Activated B cell treated with CpG ODN at 0.5 μM for 24 hours (primary cell): ENCODE results near the gene DPP10. TPM values are rescaled to one million over a fixed set of nuclear protein-coding genes. Genes with fewer than 3 reads are reported as not detected.

Experiments used
- ATAC-seq: fragments of 200-7000 bp; cut with Tn5 transposase; one replicate; pipeline ENCODE4 v1.10.0; 2021; ENCODE audit warnings: low read depth, mild to moderate bottlenecking, moderate library complexity
- CTCF ChIA-PET: fragments of 350-600 bp; sonication (Branson Sonifier 250); formaldehyde crosslinking; loops from one replicate; lab custom pipeline; 2021; ENCODE audit warnings: antibody characterized with exemption; lab: Charles Lee
- POLR2A ChIA-PET: fragments of 350-600 bp; sonication (Branson Sonifier 250); formaldehyde crosslinking; loops from one replicate; lab custom pipeline; 2021; ENCODE audit warnings: antibody characterized with exemption; lab: Charles Lee
- DNase-seq: peaks from one replicate; pipeline ENCODE4 v3.0.0; 2022
- H3K27ac Mint-ChIP-seq: one replicate; pipeline ENCODE4 v1.8.0; 2020; ENCODE audit warnings: mixed read lengths
- H3K27me3 Mint-ChIP-seq: one replicate; pipeline ENCODE4 v1.8.0; 2021; ENCODE audit warnings: mixed read lengths
- H3K36me3 Mint-ChIP-seq: one replicate; pipeline ENCODE4 v1.8.0; 2021; ENCODE audit warnings: low read depth, mixed read lengths
- H3K4me1 Mint-ChIP-seq: one replicate; pipeline ENCODE4 v1.8.0; 2021; ENCODE audit warnings: mixed read lengths
- H3K4me3 Mint-ChIP-seq: one replicate; pipeline ENCODE4 v1.8.0; 2020; ENCODE audit warnings: mild to moderate bottlenecking, mixed read lengths
- H3K9me3 Mint-ChIP-seq: one replicate; pipeline ENCODE4 v1.8.0; 2020; ENCODE audit warnings: mixed read lengths
- CTCF ChIP-seq: fragments of 200-600 bp; IDR thresholded peaks from one replicate; pipeline ENCODE4 v1.8.0; 2022; ENCODE audit warnings: antibody characterized with exemption, mild to moderate bottlenecking
- intact Hi-C: fragments of 100-400 bp; cut with micrococcal nuclease; formaldehyde crosslinking; loops from one replicate; pipeline ENCODE4 v1.15.1; 2024
- total RNA-seq: library from RNA; stranded (reverse); gene quantifications from 2 replicates; pipeline ENCODE4 v1.2.3, GENCODE V29; 2022

The DPP10 gene
- total RNA-seq, 1 donor from 2014 or later, result not detected

- no peak for DNase-seq
- POLR2A ChIA-PET, result no interaction called here
- intact Hi-C loops, result loop anchor here (10.0 kb wide), 1 partner anchor 588 kb away; no protein-coding TSS in a partner anchor
- Mint-ChIP-seq H3K4me3 (no peak overlapping the region), H3K36me3 (no peaks in the 10 kb centered on the region), H3K4me1 (no peaks in the 10 kb centered on the region), H3K27me3 (peaks cover 2% of the 10 kb centered on the region), H3K9me3 (no peaks in the 10 kb centered on the region), H3K27ac (no peak overlapping the region)
- CTCF ChIA-PET, result no interaction called here
- no peak for ATAC-seq
- no peak for TF ChIP-seq CTCF
These were observed 110.6 kb downstream of the DPP10 start for GRCh38 chr2:114553027-114553426.

- no peak for DNase-seq
- H3K4me3 Mint-ChIP-seq, result no peak overlapping the region
- no peaks in the 10 kb centered on the region for H3K9me3 Mint-ChIP-seq
- no peak overlapping the region for H3K27ac Mint-ChIP-seq
- no peak for ATAC-seq
- intact Hi-C loops, result no loop called here
- peaks cover 7% of the 10 kb centered on the region for H3K27me3 Mint-ChIP-seq
- ChIA-PET POLR2A (no interaction called here), CTCF (no interaction called here)
- H3K36me3 Mint-ChIP-seq, result no peaks in the 10 kb centered on the region
- H3K4me1 Mint-ChIP-seq, result no peaks in the 10 kb centered on the region
- TF ChIP-seq CTCF, result no peak
These were observed 126.7 kb downstream of the DPP10 start for GRCh38 chr2:114569166-114569565.

GRCh38 chr2:114577657-114578056 lies 135.2 kb downstream of the DPP10 start:
- Mint-ChIP-seq H3K9me3 (peaks cover 3% of the 10 kb centered on the region), H3K27ac (no peak overlapping the region)

GRCh38 chr2:114579542-114579941 lies 137.1 kb downstream of the DPP10 start:
- Mint-ChIP-seq H3K27ac (no peak overlapping the region), H3K27me3 (peaks cover 2% of the 10 kb centered on the region), H3K36me3 (no peaks in the 10 kb centered on the region), H3K4me3 (no peak overlapping the region), H3K9me3 (peaks cover 3% of the 10 kb centered on the region), H3K4me1 (no peaks in the 10 kb centered on the region)
- ATAC-seq (no peak), DNase-seq (no peak)
- intact Hi-C loops, result no loop called here
- no peak for TF ChIP-seq CTCF
- ChIA-PET CTCF (no interaction called here), POLR2A (no interaction called here)

More at GRCh38 chr2:114577657-114578056, 135.2 kb downstream of the DPP10 start:
- Mint-ChIP-seq H3K4me3 (no peak overlapping the region), H3K4me1 (no peaks in the 10 kb centered on the region), H3K27me3 (peaks cover 4% of the 10 kb centered on the region), H3K36me3 (no peaks in the 10 kb centered on the region)
- no peak for ATAC-seq
- POLR2A ChIA-PET, result no interaction called here
- CTCF ChIA-PET, result no interaction called here
- intact Hi-C loops, result no loop called here
- DNase-seq, result no peak
- TF ChIP-seq CTCF, result no peak

GRCh38 chr2:114580691-114581090 lies 138.2 kb downstream of the DPP10 start:
- Mint-ChIP-seq H3K9me3 (peaks cover 3% of the 10 kb centered on the region), H3K36me3 (no peaks in the 10 kb centered on the region), H3K27me3 (peaks cover 2% of the 10 kb centered on the region), H3K4me1 (no peaks in the 10 kb centered on the region), H3K27ac (no peak overlapping the region), H3K4me3 (no peak overlapping the region)
- no peak for TF ChIP-seq CTCF
- no peak for ATAC-seq
- intact Hi-C loops, result no loop called here
- POLR2A ChIA-PET, result no interaction called here
- no peak for DNase-seq
- CTCF ChIA-PET, result no interaction called here
